ENCODE results near the gene PCDH1. TPM values are rescaled to one million over a fixed set of nuclear protein-coding genes. Genes with fewer than 3 reads are reported as not detected.

PCDH1 gene
- total and polyA plus RNA-seq, 2 of the 13 experiments (the other 11 are each of a cell fraction or from before 2014, with no cell fraction given), result 0.11 to 0.83 TPM

GRCh38 chr5:141878711-141879425 lies 658 bp upstream of the PCDH1 start (continued):
- TF ChIP-seq ZNF30 (CRISPR knock-in tag; IDR thresholded peaks at IDR 0.05) (no peak), ZNF562 (CRISPR knock-in tag; IDR thresholded peaks at IDR 0.05; ENCODE audit: borderline replicate concordance) (no peak), TFDP2 (CRISPR knock-in tag; IDR thresholded peaks at IDR 0.05) (0 out of 2 replicates have a peak, but pooled peaks have one; percentile 23), UBTF (CRISPR knock-in tag; IDR thresholded peaks at IDR 0.05) (peak; percentile 26; the same call in 1 of the 2 replicates), ZNF782 (CRISPR knock-in tag; IDR thresholded peaks at IDR 0.05; ENCODE audit: borderline replicate concordance) (0 out of 2 replicates have a peak, but pooled peaks have one; percentile 44), ZNF34 (CRISPR knock-in tag; IDR thresholded peaks at IDR 0.05; ENCODE audit: borderline replicate concordance) (no peak), ZNF704 (CRISPR knock-in tag; IDR thresholded peaks at IDR 0.05; ENCODE audit: borderline replicate concordance) (0 out of 2 replicates have a peak, but pooled peaks have one; percentile 56), IRX3 (CRISPR knock-in tag; IDR thresholded peaks at IDR 0.05; ENCODE audit: borderline replicate concordance, low read depth) (no peak), KDM2A (CRISPR knock-in tag; IDR thresholded peaks at IDR 0.05; ENCODE audit: borderline replicate concordance, low read depth) (peak; percentile 60; the same call in 1 of the 2 replicates), ZNF792 (CRISPR knock-in tag; IDR thresholded peaks at IDR 0.05) (no peak), HIC2 (CRISPR knock-in tag; IDR thresholded peaks at IDR 0.05; ENCODE audit: low read depth) (0 out of 2 replicates have a peak, but pooled peaks have one; percentile 26), ZNF691 (CRISPR knock-in tag; IDR thresholded peaks at IDR 0.05; ENCODE audit: borderline replicate concordance, low read depth) (peak; percentile 62; the same call in 1 of the 2 replicates), MXD4 (CRISPR knock-in tag; IDR thresholded peaks at IDR 0.05) (peak; percentile 53; the same call in 1 of the 2 replicates), ZNF350 (CRISPR knock-in tag; IDR thresholded peaks at IDR 0.05; ENCODE audit: borderline replicate concordance, low read depth) (peak; percentile 50; the same call in 1 of the 2 replicates)
